ENCODE measurements around the gene CTRB1. TPM values are rescaled to one million over a fixed set of nuclear protein-coding genes. Genes with fewer than 3 reads are reported as not detected.
A peak's percentile ranks its signal among the peaks of the same experiment; 100 is the strongest.

CTRB1 gene
- total and polyA plus RNA-seq, 2 of the 13 experiments (the other 11 are each of a cell fraction or from before 2014, with no cell fraction given): not detected

- TF ChIP-seq ETV6 (CRISPR knock-in tag; conservative IDR thresholded peaks at IDR 0.05) (0 out of 2 replicates have a peak, but pooled peaks have one; percentile 3), ZNF607 (CRISPR knock-in tag; IDR thresholded peaks at IDR 0.05; ENCODE audit: borderline replicate concordance) (no peak; the same call in 1 of the 2 replicates), ZNF569 (CRISPR knock-in tag; IDR thresholded peaks at IDR 0.05; ENCODE audit: borderline replicate concordance) (no peak), ZNF746 (CRISPR knock-in tag; IDR thresholded peaks at IDR 0.05) (0 out of 2 replicates have a peak, but pooled peaks have one; percentile 2), ZNF501 (CRISPR knock-in tag; IDR thresholded peaks at IDR 0.05) (peak; percentile 98), SRY (CRISPR knock-in tag; IDR thresholded peaks at IDR 0.05) (peak; percentile 89; the same call in 1 of the 2 replicates), MZF1 (CRISPR knock-in tag; IDR thresholded peaks at IDR 0.05; ENCODE audit: borderline replicate concordance) (no peak), ATF7-NPFF (CRISPR knock-in tag; IDR thresholded peaks at IDR 0.05; ENCODE audit: low read depth) (no peak; the same call in 1 of the 2 replicates), IRF9 (CRISPR knock-in tag; IDR thresholded peaks at IDR 0.05; ENCODE audit: borderline replicate concordance) (no peak), MTF2 (CRISPR knock-in tag; IDR thresholded peaks at IDR 0.05; ENCODE audit: borderline replicate concordance) (0 out of 2 replicates have a peak, but pooled peaks have one; percentile 58), ERF (CRISPR knock-in tag; IDR thresholded peaks at IDR 0.05) (0 out of 2 replicates have a peak, but pooled peaks have one; percentile 47), MAF1 (CRISPR knock-in tag; IDR thresholded peaks at IDR 0.05; ENCODE audit: borderline replicate concordance) (peak; percentile 80), CBX5 (CRISPR knock-in tag; IDR thresholded peaks at IDR 0.05; ENCODE audit: borderline replicate concordance) (no peak), ZNF142 (CRISPR knock-in tag; IDR thresholded peaks at IDR 0.05) (no peak), TP53 (CRISPR knock-in tag; conservative IDR thresholded peaks at IDR 0.05) (0 out of 2 replicates have a peak, but pooled peaks have one; percentile 0), ATAD3A (CRISPR knock-in tag; IDR thresholded peaks at IDR 0.05) (no peak; the same call in 1 of the 2 replicates), SALL1 (CRISPR knock-in tag; IDR thresholded peaks at IDR 0.05) (peak; percentile 52), JDP2 (CRISPR knock-in tag; IDR thresholded peaks at IDR 0.05; ENCODE audit: borderline replicate concordance) (no peak), FOXP1 (IDR thresholded peaks at IDR 0.05) (no peak), FOXP1 (CRISPR knock-in tag; IDR thresholded peaks at IDR 0.05) (no peak), ZBTB20 (CRISPR knock-in tag; IDR thresholded peaks at IDR 0.05; ENCODE audit: borderline replicate concordance, low read depth) (no peak), HNRNPUL1 (IDR thresholded peaks at IDR 0.05; ENCODE audit: low read depth, low read length) (peak; percentile 100), U2AF2 (IDR thresholded peaks at IDR 0.05; ENCODE audit: low read depth, low read length) (no peak), ZNF460 (CRISPR knock-in tag; IDR thresholded peaks at IDR 0.05; ENCODE audit: borderline replicate concordance) (no peak; the same call in 1 of the 2 replicates)
Measured at GRCh38 chr16:75250809-75251279, 32.1 kb downstream of the CTRB1 start (continued).
